GM19351 (cell line): Measurements from ENCODE around the gene GULP1.
"Not testable (repeated sequence)": the region's sequence is repeated elsewhere in the genome, so short reads cannot be mapped to it uniquely, and the experiment has no call there.

Experiments
- ATAC-seq: cut with Tn5 transposase; IDR thresholded peaks from one replicate; pipeline ENCODE4 v1.9.1; 2021; ENCODE audit warnings: mild to moderate bottlenecking, moderate library complexity; ENCODE audit not compliant: unreplicated experiment

GULP1 gene

GRCh38 chr2:188588235-188588634 lies 296.6 kb downstream of the GULP1 start:
- ATAC-seq = no peak

- ATAC-seq = no peak
Measured at GRCh38 chr2:188596054-188596453, 304.4 kb downstream of the GULP1 start.

- no peak for ATAC-seq
Measured at GRCh38 chr2:188598551-188598950, 306.9 kb downstream of the GULP1 start.

- no peak for ATAC-seq
Measured at GRCh38 chr2:188599140-188599539, 307.5 kb downstream of the GULP1 start.

- no peak for ATAC-seq
Measured at GRCh38 chr2:188600536-188601210, 309.0 kb downstream of the GULP1 start.

- ATAC-seq = no peak
Measured at GRCh38 chr2:188601391-188601790, 309.7 kb downstream of the GULP1 start.

- no peak for ATAC-seq
Measured at GRCh38 chr2:188601927-188602326, 310.3 kb downstream of the GULP1 start.

GRCh38 chr2:188604579-188604978 lies 312.9 kb downstream of the GULP1 start:
- ATAC-seq = no peak

- not testable (repeated sequence) for ATAC-seq
Measured at GRCh38 chr2:188605609-188606584, 314.2 kb downstream of the GULP1 start.

GRCh38 chr2:188606596-188606995 lies 314.9 kb downstream of the GULP1 start:
- not testable (repeated sequence) for ATAC-seq

GRCh38 chr2:188607501-188607900 lies 315.8 kb downstream of the GULP1 start:
- ATAC-seq = no peak

- ATAC-seq = no peak
Measured at GRCh38 chr2:188609321-188610049, 317.8 kb downstream of the GULP1 start.

GRCh38 chr2:188610050-188610444 lies 318.4 kb downstream of the GULP1 start:
- no peak for ATAC-seq

- no peak for ATAC-seq
Measured at GRCh38 chr2:188610827-188611226, 319.2 kb downstream of the GULP1 start.

GRCh38 chr2:188619146-188619545 lies 327.5 kb downstream of the GULP1 start:
- no peak for ATAC-seq

GRCh38 chr2:188620916-188621315 lies 329.2 kb downstream of the GULP1 start:
- ATAC-seq = no peak

GRCh38 chr2:188622601-188623260 lies 331.1 kb downstream of the GULP1 start:
- ATAC-seq = no peak

- ATAC-seq = no peak
Measured at GRCh38 chr2:188623995-188624643, 332.4 kb downstream of the GULP1 start.

- no peak for ATAC-seq
Measured at GRCh38 chr2:188627471-188627870, 335.8 kb downstream of the GULP1 start.
